Fibroblast of peridontal ligament (primary cell): Measurements from ENCODE around the gene REC8.

Source experiments
- DNase-seq: peaks from one replicate; pipeline ENCODE4 v3.0.0-alpha.2; 2010; ENCODE audit errors: extremely low read depth

Gene REC8

GRCh38 chr14:24171422-24172260 is at the start of gene REC8:
REC8 (plus strand) TSS chr14:24172080; CDS start chr14:24172553, 473 bp downstream.
- no peak for DNase-seq

DNA sequence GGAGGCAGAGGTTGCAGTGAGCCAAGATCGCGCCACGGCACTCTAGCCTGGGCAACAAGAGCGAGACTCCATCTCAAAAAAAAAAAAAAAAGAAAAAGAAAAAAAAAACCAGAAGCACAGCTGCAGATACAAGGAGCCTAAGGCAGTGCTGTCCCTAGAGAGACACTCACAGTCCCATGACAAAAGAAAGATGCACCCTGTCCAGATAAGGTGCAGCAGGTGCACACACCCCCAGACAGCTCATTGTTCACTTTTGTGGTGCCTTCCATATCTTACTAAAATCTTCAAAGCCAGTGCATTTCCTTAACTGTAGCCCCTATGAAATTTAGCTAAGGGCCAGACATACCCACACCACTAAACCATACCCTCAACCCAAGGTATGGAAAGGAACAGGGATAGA is 49.5 kb upstream of the REC8 start:
- DNase-seq: no peak

- no peak for DNase-seq
These were observed 49.0 kb upstream of the REC8 start for GRCh38 chr14:24122898-24123297.

DNA sequence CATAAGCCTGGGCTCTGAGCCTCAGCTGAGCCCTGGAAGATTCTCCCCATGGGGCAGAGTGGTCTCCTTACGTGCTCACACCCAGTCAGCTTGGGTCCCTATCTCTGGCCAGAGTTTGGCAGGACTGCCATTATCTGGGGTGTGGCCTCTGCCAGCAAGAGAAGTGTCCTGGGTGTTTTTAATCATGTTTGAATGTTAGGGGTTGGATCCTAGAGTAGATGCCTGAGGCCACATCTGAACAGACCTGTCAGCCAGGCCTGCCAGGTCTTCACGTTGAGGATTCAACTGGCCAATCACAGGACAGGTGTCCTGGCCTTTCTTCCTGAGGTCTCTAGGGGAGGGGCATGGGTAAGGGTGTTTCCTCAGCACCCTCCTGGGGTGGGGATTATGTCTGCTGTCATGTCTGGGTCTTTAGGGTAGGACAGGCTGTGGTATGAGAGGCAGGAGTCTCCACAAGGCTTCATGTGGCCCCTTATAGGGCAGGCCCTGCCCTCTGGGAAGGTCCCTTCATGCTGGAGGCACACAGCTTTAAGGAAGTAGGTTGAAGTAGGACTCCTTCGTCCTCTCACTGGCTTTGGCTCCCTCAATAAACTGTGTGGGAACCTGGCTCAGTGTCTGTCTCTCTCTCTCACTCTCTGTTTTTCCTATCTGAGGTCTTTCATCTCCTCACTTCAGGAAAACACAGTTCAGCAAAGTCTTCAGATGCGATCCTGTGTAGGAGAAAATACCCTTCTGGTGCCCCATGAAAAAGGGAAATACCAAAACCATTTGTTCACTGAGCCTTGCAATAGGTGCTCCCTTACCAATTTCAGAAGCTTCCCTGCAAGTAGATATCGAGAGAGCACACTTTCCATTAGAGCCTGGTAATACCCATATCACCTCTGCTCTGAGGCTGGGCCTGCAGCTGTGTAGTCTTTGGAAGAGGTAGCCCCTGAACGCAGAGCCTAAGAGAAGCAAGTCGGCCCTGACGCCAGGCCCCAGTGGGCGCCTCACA is 48.2 kb upstream of the REC8 start:
- no peak for DNase-seq

GRCh38 chr14:24126939-24127338 is 44.9 kb upstream of the REC8 start:
- no peak for DNase-seq

- DNase-seq: no peak
These were observed 44.2 kb upstream of the REC8 start for GRCh38 chr14:24127673-24128072.

DNA sequence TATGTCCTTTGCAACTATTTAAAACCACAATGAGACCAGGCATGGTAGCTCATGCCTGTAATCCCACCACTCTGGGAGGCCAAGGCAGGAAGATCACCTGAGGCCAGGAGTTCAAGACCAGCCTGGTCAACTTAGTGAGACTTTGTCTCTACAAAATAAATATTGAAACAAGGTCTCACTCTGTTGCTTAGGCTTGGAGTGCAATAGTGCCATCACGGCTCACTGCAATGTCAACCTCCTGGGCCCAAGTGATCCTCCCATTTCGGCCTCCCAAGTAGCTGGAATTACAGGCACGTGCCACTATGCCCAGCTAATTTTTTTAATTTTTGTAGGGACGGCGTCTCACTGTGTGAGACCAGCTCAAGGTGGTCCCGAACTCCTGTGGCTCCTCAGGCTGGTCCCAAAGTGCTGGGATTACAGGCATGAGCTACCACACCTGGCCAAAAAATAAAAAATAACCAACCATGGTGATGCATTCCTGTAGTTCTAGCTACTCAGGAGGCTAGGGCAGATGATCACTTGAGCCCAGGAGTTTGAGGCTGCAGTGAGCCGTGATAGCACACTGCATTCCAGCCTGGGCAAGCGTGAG is 42.4 kb upstream of the REC8 start:
- no peak for DNase-seq

DNA sequence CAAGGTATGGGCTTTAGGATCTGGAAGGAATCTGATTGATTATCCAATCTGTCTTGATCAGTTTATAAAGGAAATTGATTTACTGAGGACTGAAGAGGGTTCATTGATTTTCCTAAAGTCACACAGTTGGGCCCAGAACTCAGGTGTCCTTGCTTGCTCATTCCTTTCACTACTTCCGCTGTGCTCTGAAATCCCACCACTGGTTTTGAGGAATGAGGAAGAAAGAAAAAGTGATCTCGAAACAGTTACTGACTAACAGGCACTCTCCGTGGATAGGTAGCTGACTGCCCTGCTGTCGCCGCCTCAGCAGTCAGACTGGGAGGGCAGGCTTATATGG is 41.5 kb upstream of the REC8 start, which contains the start of gene FITM1:
Gene FITM1, plus strand, starts transcription at position 280 of the 337 bp plus-strand sequence. CDS start 905 bp downstream, outside the sequence.
- DNase-seq: no peak

GRCh38 chr14:24130717-24131548 is 40.9 kb upstream of the REC8 start:
- DNase-seq: no peak

DNA sequence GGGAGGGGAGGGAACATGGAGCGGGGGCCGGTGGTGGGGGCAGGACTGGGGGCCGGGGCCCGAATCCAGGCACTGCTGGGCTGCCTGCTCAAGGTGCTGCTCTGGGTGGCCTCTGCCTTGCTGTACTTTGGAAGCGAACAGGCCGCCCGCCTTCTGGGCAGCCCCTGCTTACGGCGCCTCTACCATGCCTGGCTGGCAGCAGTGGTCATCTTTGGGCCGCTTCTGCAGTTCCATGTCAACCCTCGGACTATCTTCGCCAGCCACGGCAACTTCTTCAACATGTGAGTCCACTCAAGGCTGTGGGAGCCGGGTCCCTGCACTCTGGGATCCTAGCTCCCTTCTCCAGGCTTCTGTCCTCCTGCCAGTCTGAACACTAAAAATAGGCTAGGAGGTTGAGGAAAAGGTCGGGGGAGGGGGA is 40.3 kb upstream of the REC8 start:
- DNase-seq: no peak

- no peak for DNase-seq
These were observed 39.7 kb upstream of the REC8 start for GRCh38 chr14:24132061-24132685.

- DNase-seq: no peak
These were observed 38.9 kb upstream of the REC8 start for GRCh38 chr14:24132976-24133375.

GRCh38 chr14:24133735-24134134 is 38.1 kb upstream of the REC8 start:
- no peak for DNase-seq

GRCh38 chr14:24135584-24135833 is 36.4 kb upstream of the REC8 start:
- DNase-seq: no peak

DNA sequence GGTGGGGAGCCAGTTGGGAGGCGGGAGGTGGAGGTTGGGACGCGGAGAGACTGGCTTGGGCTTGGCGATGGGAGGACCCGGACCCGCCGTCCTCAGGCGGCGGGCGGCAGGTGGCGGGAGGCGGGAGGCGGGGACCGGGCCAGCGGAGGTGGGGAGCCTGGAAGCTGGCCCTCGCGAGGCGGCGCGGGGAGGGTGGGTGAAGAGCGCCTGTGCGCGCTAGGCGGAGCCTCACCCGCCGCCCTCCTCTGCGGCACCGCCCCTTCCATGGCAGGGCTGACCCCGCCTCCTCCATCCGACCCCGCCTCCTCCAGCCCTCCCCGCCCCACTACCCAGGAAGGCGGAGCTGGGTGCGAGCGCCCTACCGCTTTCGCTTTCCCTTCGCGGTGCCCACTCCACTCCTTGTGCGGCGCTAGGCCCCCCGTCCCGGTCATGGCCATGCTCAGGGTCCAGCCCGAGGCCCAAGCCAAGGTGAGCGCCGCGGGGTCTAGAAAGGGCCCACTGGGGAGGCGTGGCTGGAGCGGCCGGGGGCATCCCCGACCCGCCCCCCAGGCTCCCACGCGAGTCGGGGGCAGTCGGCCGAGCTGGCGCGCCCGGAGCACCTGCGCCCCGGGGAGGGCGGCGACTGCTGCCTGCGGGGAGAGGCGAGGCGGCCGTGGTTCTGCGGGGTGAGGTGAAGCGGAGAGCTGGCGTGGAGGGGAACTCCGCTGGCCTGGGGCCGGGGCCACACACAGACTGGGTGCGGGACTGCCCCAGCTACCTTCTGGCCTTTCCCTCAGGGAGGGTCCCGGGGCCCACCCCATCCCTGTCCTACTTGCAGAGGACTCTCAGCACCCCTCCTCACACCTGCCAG is 35.8 kb upstream of the REC8 start, which contains the start of gene PSME1:
Gene PSME1, plus strand, starts transcription at position 361 of the 850 bp plus-strand sequence. Its CDS starts 69 bp downstream, at position 430.
- peak; percentile 75 for DNase-seq

- DNase-seq: no peak
These were observed 35.0 kb upstream of the REC8 start for GRCh38 chr14:24136684-24137528.

DNA sequence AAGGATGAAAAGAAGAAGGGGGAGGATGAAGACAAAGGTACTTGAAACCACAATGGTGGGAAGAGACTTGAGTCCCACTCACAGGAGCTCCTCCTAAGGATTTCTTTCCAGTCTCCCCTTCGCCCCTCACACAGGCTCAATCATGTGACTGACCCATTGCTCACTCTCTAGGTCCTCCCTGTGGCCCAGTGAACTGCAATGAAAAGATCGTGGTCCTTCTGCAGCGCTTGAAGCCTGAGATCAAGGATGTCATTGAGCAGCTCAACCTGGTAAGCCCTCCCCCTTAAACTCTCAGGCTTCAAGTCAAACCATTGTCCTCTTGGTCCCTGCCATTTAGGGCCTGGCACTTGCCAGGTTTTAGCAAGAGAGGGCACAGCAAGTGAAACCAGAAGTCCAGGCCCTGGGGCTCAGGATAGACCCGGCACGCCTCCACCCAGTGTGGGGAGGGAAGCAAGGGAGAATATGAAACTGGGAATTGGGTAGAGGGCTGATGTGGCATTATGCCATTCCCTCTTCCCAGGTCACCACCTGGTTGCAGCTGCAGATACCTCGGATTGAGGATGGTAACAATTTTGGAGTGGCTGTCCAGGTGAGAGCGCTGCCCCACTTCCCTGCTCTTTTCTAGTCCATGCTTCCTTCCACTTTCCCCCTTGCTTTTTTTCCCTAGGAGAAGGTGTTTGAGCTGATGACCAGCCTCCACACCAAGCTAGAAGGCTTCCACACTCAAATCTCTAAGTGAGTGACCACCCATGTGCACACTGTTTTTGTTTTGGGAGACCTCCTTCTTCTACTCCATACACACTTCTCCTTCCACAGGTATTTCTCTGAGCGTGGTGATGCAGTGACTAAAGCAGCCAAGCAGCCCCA is 34.1 kb upstream of the REC8 start:
- DNase-seq: no peak
